PC-9 (cell line): ENCODE measurements around the gene SLX4IP. TPM values are rescaled to one million over a fixed set of nuclear protein-coding genes. Genes with fewer than 3 reads are reported as not detected.

Source experiments
- BruUV-seq: library from RNA; stranded (reverse); fragments of 400-500 nt; replicated peaks from 2 replicates; lab custom pipeline; 2021; lab: Mats Ljungman, UMichigan
- CTCF ChIA-PET: fragments of 300-600 bp; sonication (Branson Sonifier 250); formaldehyde crosslinking; loops from one replicate; lab custom pipeline; 2022; ENCODE audit warnings: antibody characterized with exemption; lab: Charles Lee
- POLR2A ChIA-PET: fragments of 300-600 bp; sonication (Branson Sonifier 250); formaldehyde crosslinking; loops from one replicate; lab custom pipeline; 2022; ENCODE audit warnings: antibody characterized with exemption; ENCODE audit not compliant: unreplicated experiment; lab: Charles Lee
- DNase-seq, 2 experiments: peaks; one replicate each; pipeline versions ENCODE4 v3.0.0 to v3.0.0-alpha.2; 2015 to 2022; ENCODE audit warnings: mixed read lengths in 1 of 2
- H2AFZ ChIP-seq: fragments of 200-600 bp; sonication (generic); 2 replicates; pipeline ENCODE4 v1.8.1; 2017; ENCODE audit warnings: antibody characterized with exemption
- H3F3A ChIP-seq: fragments of 200-600 bp; sonication (generic); 2 replicates; pipeline ENCODE4 v1.8.1; 2017; ENCODE audit warnings: antibody characterized with exemption, mild to moderate bottlenecking, low read depth; ENCODE audit not compliant: insufficient read depth
- H3K27ac ChIP-seq: fragments of 200-600 bp; sonication (generic); 2 replicates; pipeline ENCODE4 v1.6.1; 2016; ENCODE audit warnings: mixed run types
- H3K27me3 ChIP-seq: fragments of 200-600 bp; sonication (generic); 2 replicates; pipeline ENCODE4 v1.6.1; 2016; ENCODE audit warnings: low read depth, mixed run types; ENCODE audit not compliant: insufficient read depth
- H3K36me3 ChIP-seq: fragments of 200-600 bp; sonication (generic); 2 replicates; pipeline ENCODE4 v1.6.1; 2016; ENCODE audit warnings: low read depth, mixed run types
- H3K4me1 ChIP-seq: fragments of 200-600 bp; sonication (generic); replicated peaks from 2 replicates; pipeline ENCODE4 v1.6.1; 2016; ENCODE audit warnings: mixed run types; ENCODE audit not compliant: insufficient read depth
- H3K4me2 ChIP-seq: fragments of 200-600 bp; sonication (generic); 2 replicates; pipeline ENCODE4 v1.6.1; 2017; ENCODE audit warnings: mixed run types
- H3K4me3 ChIP-seq: fragments of 200-600 bp; sonication (generic); 2 replicates; pipeline ENCODE4 v1.6.1; 2016; ENCODE audit warnings: mixed run types
- H3K79me2 ChIP-seq: fragments of 200-600 bp; sonication (generic); 2 replicates; pipeline ENCODE4 v1.6.1; 2017; ENCODE audit warnings: low read depth, mixed run types
- H3K9me2 ChIP-seq: fragments of 200-600 bp; sonication (generic); 2 replicates; pipeline ENCODE4 v1.8.1; 2017; ENCODE audit warnings: mild to moderate bottlenecking; ENCODE audit not compliant: insufficient read depth
- H3K9me3 ChIP-seq: fragments of 200-600 bp; sonication (generic); 2 replicates; pipeline ENCODE4 v1.8.1; 2016; ENCODE audit warnings: low read depth; ENCODE audit not compliant: insufficient read depth
- H4K20me1 ChIP-seq: fragments of 200-600 bp; sonication (generic); 2 replicates; pipeline ENCODE4 v1.8.1; 2017; ENCODE audit not compliant: insufficient read depth
- EZH2 ChIP-seq: fragments of 200-600 bp; sonication (generic); IDR thresholded peaks from 2 replicates; pipeline ENCODE4 v1.8.0; 2017; ENCODE audit warnings: antibody characterized with exemption, low read depth
- intact Hi-C: fragments of 100-400 bp; cut with micrococcal nuclease; formaldehyde crosslinking; loops from one replicate; pipeline ENCODE4 v1.10.0; 2022; ENCODE audit not compliant: unreplicated experiment
- total RNA-seq: library from RNA; stranded (reverse); gene quantifications from 2 replicates; pipeline ENCODE4 v1.2.3, GENCODE V29; 2021
- TF ChIP-seq, protein P1 (sequence below): fragments of 200-600 bp; sonication (generic); conservative IDR thresholded peaks from 2 replicates; pipeline ENCODE4 v1.6.1; 2017; ENCODE audit warnings: mixed run types, antibody characterized with exemption, mild to moderate bottlenecking, moderate library complexity

Gene SLX4IP
- total RNA-seq, 1 experiment from 2014 or later, result 13.4 TPM

DNA sequence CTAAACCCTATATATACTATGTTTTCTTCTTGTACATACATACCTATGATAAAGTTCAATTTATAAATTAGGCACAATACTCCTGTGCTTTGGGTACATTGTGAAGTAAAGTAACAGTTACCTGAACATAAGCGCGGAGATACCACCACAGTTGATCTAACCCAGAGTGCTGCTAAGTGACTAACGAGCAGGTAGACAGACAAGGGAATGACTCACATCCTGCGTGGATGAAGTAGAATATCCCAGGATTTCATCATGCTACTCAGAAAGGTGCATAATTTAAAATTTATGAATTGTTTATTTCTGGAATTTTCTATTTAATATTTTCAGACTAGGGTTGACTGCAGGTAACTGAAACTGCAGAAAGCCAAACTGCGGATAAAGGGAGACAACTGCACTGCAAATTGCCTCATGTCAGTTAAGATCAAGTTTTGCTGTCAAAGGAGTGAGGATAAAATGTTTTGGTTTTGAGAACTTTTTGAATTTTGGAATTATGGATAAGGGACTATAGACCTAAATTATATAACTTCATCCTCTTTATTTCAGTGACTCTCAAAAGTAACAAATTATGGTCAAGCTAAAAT, 15.5 kb upstream of the SLX4IP start:
- no peaks in the 10 kb centered on the region for H3K9me3 ChIP-seq
- no peak overlapping the region; the same call in 1 of the 2 replicates for H2AFZ ChIP-seq
- H3K4me1 ChIP-seq, result peaks cover 36% of the 10 kb centered on the region
- 0 out of 2 replicates have a peak, but pooled peaks cover 9% of the 10 kb centered on the region for H3F3A ChIP-seq
- CTCF ChIA-PET, result no interaction called here
- BruUV-seq, result no TSS peak
- H3K27me3 ChIP-seq, result no peaks in the 10 kb centered on the region
- DNase-seq, result peak; percentile 9 to 40
- TF ChIP-seq EZH2, result no peak
- TF ChIP-seq, protein P1, sequence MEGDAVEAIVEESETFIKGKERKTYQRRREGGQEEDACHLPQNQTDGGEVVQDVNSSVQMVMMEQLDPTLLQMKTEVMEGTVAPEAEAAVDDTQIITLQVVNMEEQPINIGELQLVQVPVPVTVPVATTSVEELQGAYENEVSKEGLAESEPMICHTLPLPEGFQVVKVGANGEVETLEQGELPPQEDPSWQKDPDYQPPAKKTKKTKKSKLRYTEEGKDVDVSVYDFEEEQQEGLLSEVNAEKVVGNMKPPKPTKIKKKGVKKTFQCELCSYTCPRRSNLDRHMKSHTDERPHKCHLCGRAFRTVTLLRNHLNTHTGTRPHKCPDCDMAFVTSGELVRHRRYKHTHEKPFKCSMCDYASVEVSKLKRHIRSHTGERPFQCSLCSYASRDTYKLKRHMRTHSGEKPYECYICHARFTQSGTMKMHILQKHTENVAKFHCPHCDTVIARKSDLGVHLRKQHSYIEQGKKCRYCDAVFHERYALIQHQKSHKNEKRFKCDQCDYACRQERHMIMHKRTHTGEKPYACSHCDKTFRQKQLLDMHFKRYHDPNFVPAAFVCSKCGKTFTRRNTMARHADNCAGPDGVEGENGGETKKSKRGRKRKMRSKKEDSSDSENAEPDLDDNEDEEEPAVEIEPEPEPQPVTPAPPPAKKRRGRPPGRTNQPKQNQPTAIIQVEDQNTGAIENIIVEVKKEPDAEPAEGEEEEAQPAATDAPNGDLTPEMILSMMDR, result no peak
- intact Hi-C loops, result loop anchor here (5.0 kb wide), 2 partner anchors 112 to 1038 kb away; no protein-coding TSS in a partner anchor
- POLR2A ChIA-PET, result no interaction called here
- H4K20me1 ChIP-seq, result 0 out of 2 replicates have a peak, but pooled peaks cover 5% of the 10 kb centered on the region
- no peaks in the 10 kb centered on the region for H3K9me2 ChIP-seq
- H3K36me3 ChIP-seq, result peaks cover 41% of the 10 kb centered on the region
- H3K4me2 ChIP-seq, result no peak overlapping the region
- peaks cover 36% of the 10 kb centered on the region for H3K79me2 ChIP-seq
- H3K4me3 ChIP-seq, result no peak overlapping the region
- H3K27ac ChIP-seq, result peak overlapping the region; percentile 77

DNA sequence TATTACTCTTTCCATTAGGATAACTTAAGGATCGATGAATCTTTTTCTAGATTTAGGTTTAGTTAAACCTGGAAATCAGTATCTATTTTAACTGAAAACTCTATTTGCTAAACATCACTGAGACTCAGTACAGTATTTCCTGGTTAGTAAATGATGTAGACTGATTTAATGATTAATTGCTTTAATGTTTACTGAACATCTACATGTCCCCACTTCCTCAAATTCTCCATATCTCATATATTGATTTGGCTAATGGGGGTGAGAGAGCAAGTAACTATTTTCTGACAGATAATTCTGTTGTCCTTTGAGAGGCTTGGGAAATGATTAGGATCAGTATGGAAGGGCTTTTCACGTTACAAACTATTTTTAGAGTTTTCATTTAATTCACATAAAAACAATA, 11.4 kb upstream of the SLX4IP start:
- intact Hi-C loops, result no loop called here

DNA sequence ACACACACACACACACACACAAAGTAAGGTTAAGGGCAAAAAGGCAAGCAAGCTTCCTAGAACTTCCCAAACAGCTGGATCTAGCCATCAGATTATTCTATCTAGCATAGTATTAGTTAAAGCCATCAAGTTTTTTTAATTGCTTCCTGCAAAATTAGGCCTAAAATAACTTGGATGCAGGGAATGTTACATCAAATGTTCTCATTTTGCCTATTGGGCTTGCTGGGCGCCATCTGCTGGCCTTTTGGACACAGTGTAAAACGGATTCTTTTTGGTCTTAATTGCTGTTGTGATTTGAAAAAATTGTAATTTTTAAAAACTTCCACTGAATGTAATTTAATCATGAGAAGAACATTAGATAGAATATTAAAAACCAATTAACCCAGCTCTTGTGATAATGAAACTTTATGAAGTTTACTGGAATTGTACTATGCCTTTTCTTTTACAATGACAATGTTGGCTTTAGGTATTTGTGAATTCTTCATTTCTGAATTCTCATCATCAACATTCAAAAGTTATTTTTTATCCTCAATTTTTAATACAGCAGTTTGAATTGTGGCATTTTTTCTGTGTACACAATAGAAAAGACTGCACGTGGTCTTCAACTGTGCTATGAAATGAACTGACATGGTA, 7.9 kb upstream of the SLX4IP start:
- H3K4me2 ChIP-seq, result no peak overlapping the region
- ChIA-PET POLR2A (no interaction called here), CTCF (interaction anchor here (0.7 kb wide), 1 partner anchor 26 kb away, joined by 4 read pairs; no protein-coding TSS in a partner anchor)
- no peak overlapping the region for H2AFZ ChIP-seq
- H4K20me1 ChIP-seq, result peaks cover 10% of the 10 kb centered on the region; the same call in 1 of the 2 replicates
- intact Hi-C loops, result loop anchor here (1.0 to 5.0 kb wide), 4 partner anchors 110 to 809 kb away; no protein-coding TSS in a partner anchor
- peak; percentile 33 to 56 for DNase-seq
- peaks cover 14% of the 10 kb centered on the region; the same call in 1 of the 2 replicates for H3F3A ChIP-seq
- no peaks in the 10 kb centered on the region for H3K4me1 ChIP-seq
- no peak overlapping the region for H3K4me3 ChIP-seq
- no peaks in the 10 kb centered on the region for H3K9me3 ChIP-seq
- TF ChIP-seq EZH2, result no peak
- TF ChIP-seq, protein P1, result peak; percentile 85
- no TSS peak for BruUV-seq
- peaks cover 24% of the 10 kb centered on the region for H3K36me3 ChIP-seq
- H3K79me2 ChIP-seq, result peaks cover 83% of the 10 kb centered on the region
- H3K27me3 ChIP-seq, result no peaks in the 10 kb centered on the region
- no peaks in the 10 kb centered on the region for H3K9me2 ChIP-seq
- H3K27ac ChIP-seq, result no peak overlapping the region

More for the DNA sequence above, 11.4 kb upstream of the SLX4IP start:
- peaks cover 10% of the 10 kb centered on the region; the same call in 1 of the 2 replicates for H3F3A ChIP-seq
- H2AFZ ChIP-seq, result no peak overlapping the region
- H3K79me2 ChIP-seq, result peaks cover 61% of the 10 kb centered on the region
- BruUV-seq, result no TSS peak
- ChIA-PET POLR2A (interaction anchor here (0.6 kb wide), 1 partner anchor 11 kb away, joined by 4 read pairs; no protein-coding TSS in a partner anchor), CTCF (no interaction called here)
- H3K9me3 ChIP-seq, result no peaks in the 10 kb centered on the region
- no peak overlapping the region for H3K4me2 ChIP-seq
- H3K9me2 ChIP-seq, result no peaks in the 10 kb centered on the region
- no peak overlapping the region for H3K4me3 ChIP-seq
- H3K27ac ChIP-seq, result no peak overlapping the region
- DNase-seq, result no peak
- H3K4me1 ChIP-seq, result peaks cover 19% of the 10 kb centered on the region
- TF ChIP-seq EZH2, result no peak
- TF ChIP-seq, protein P1, result no peak
- peaks cover 44% of the 10 kb centered on the region for H3K36me3 ChIP-seq
- no peaks in the 10 kb centered on the region for H3K27me3 ChIP-seq
- H4K20me1 ChIP-seq, result peaks cover 10% of the 10 kb centered on the region; the same call in 1 of the 2 replicates
